ENCODE results near the gene SUPT16H.

- TF ChIP-seq CTCF (IDR thresholded peaks at IDR 0.05; ENCODE audit: poor library complexity, severe bottlenecking) (no peak), RAD21 (conservative IDR thresholded peaks at IDR 0.05) (no peak), EZH2 (IDR thresholded peaks at IDR 0.05; ENCODE audit: borderline replicate concordance, insufficient read depth, low read length, poor library complexity, severe bottlenecking) (no peak), POLR2AphosphoS5 (IDR thresholded peaks at IDR 0.05) (no peak), EP300 (conservative IDR thresholded peaks at IDR 0.05; ENCODE audit: poor library complexity, severe bottlenecking) (no peak)
These were observed 76.2 kb downstream of the SUPT16H start for GRCh38 chr14:21307637-21308036.
